Choroid plexus epithelial cell (primary cell): ENCODE results near the gene CCL16.

Experiments used
- DNase-seq: peaks from one replicate; pipeline ENCODE4 v3.0.0-alpha.2; 2010; ENCODE audit warnings: low read depth
- H3K4me3 ChIP-seq: 2 replicates; pipeline ENCODE4 v1.5.1; 2011; ENCODE audit warnings: low read depth, mild to moderate bottlenecking, control low read depth, low read length, moderate library complexity
- TF ChIP-seq, protein P1 (sequence below): conservative IDR thresholded peaks from 2 replicates; pipeline ENCODE4 v1.5.1; 2011; ENCODE audit warnings: low read depth, mild to moderate bottlenecking, control low read depth, inconsistent platforms, low read length, moderate library complexity

Gene CCL16

DNA sequence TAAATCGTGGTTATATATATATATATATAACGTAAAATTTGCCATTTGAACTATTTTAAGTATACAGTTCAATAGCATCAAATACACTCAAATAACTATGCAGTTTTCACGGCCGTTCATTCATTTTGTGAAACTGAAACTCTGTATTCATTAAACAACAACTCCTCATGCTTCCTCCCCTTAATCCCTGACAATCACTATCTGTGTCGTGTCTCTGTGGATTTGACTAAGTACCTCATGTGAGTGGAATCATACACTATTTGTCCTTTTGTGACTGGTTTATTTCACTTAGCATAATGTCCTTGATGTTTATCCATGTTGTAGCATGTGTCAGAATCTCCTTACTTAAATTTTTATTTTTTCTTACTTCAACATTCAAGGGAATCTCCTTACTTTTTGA is 33.6 kb upstream of the CCL16 start:
- TF ChIP-seq, protein P1, sequence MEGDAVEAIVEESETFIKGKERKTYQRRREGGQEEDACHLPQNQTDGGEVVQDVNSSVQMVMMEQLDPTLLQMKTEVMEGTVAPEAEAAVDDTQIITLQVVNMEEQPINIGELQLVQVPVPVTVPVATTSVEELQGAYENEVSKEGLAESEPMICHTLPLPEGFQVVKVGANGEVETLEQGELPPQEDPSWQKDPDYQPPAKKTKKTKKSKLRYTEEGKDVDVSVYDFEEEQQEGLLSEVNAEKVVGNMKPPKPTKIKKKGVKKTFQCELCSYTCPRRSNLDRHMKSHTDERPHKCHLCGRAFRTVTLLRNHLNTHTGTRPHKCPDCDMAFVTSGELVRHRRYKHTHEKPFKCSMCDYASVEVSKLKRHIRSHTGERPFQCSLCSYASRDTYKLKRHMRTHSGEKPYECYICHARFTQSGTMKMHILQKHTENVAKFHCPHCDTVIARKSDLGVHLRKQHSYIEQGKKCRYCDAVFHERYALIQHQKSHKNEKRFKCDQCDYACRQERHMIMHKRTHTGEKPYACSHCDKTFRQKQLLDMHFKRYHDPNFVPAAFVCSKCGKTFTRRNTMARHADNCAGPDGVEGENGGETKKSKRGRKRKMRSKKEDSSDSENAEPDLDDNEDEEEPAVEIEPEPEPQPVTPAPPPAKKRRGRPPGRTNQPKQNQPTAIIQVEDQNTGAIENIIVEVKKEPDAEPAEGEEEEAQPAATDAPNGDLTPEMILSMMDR: no peak
- H3K4me3 ChIP-seq: no peak overlapping the region
- DNase-seq: no peak

DNA sequence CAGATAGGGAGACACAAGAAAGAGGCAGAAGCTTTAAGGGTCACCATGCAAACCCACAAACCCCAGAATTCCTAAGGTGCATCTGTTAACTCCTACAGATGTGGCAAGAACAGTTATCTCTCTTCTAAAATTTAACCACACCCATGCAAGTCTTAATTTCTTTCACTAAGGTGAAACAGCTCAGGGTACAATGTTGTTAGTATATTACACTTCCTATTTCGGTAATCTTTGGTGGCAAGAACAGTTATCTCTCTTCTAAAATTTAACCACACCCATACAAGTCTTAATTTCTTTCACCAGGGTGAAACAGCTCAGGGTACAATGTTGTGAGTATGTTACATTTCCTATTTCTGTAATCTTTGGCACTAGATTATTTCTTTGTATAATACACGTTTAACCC is 29.9 kb upstream of the CCL16 start:
- TF ChIP-seq, protein P1: no peak
- no peak for DNase-seq
- no peak overlapping the region for H3K4me3 ChIP-seq

DNA sequence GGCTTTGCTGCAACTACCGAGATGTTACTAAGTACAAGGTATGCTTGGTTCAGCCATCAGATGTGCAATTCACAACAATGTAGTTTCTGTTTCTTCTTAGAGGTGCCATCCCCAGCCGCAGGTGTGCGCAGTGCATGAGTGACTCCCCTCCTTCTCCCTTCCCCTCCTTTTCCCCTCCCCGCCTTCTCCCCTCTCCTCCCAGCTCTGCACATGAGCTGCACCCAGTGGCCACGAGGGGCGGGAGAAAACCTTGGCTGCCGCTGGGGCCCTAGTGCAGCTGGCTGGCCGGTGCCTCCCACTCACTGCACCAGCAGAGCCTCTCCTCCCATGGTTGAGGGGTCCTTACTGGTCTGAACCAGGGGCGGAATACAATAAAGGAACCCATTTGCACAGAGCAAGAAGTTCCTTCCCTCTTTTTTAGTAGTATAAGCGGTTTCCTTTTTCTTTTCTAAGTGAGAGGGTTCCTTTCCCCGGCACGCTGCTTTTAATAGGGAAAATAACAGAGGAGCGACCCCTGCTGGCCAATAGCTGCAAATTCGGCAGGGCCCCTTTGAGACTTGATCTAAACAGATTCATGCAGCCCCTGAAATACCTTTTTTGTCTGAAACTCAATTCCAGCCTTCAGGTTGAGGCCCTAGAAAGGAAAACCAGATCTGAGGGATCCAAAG is 27.8 kb upstream of the CCL16 start:
- peak; percentile 27 for DNase-seq
- TF ChIP-seq, protein P1: peak; percentile 54
- no peak overlapping the region for H3K4me3 ChIP-seq

DNA sequence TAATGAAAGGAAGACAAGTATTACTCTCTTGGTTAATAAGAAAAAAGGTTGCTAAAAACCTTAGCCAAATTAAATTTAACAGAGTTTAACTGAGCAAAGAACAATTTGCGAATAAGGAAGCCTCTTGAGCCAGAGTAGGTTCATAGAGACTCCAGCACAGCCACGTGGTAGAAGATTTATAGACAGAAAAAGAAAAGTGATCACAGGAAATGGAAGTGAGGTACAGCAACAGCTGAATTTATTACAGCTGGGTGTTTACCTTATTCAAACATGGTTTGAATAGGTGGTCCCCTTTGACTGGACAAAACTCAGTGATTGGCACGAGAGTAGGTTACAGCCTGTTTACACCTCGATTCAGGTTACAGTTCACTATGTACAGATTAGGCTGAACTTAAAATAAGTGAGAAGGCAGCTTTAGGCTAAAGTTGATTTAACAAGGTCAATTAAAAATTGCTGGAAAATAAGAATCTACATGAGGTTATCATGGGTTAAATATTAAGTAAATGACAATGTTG is 23.4 kb upstream of the CCL16 start:
- no peak overlapping the region for H3K4me3 ChIP-seq
- no peak for DNase-seq
- TF ChIP-seq, protein P1: no peak

DNA sequence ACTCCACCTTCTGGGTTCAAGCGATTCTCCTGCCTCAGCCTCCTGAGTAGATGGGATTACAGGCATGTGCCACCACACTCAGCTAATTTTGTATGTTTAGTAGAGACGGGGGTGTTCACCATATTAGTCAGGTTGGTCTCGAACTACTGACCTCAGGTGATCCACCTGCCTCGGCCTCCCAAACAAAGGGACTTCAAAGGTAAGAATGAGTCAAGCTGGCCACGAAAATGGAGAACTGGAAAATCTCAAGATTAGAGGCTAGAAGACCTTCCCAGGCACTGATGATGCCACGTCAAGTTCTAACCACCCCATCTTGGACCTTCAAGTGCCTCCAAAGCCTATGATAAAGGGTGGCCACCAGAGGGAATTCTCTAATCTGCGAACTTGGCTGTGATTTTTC is 21.3 kb upstream of the CCL16 start:
- H3K4me3 ChIP-seq: no peak overlapping the region
- no peak for DNase-seq
- TF ChIP-seq, protein P1: no peak

DNA sequence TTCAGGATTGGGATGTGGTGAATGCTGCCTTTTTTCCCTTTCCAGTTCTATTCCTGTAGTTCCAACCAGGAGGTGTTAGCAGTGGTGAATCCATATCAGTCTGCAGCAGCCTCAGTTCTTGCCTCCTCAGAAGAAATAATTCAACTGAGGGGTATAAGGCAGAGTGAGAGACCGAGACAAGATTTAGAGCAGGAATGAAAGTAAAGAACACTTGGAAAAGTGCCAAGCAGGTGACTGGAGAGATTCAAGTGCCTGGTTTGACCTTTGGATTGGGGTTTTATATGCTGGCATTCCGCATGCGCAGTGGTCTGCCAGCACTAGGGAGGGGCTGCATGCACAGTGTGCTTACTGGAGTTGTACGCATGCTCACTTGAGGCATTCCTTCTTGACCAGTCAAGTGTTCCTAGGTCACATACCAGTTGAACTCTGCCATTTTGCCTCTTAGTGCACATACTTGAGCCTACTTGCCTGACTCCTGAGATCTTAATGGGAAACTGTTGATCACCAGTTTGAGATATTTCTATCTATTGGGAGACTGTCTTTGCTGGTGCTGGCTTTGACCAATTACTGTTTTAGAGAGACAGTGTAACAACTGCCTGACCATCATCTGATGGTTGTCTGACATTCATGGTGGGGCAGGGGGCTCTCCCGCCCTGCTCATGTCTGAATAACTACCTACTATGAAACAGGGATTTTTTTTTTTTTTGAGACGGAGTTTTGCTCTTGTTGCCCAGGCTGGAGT is 20.7 kb upstream of the CCL16 start:
- no peak for DNase-seq
- TF ChIP-seq, protein P1: no peak
- H3K4me3 ChIP-seq: no peak overlapping the region
